GM19193 (cell line): ENCODE measurements around the gene GALNT12.

Source experiments
- POLR2A ChIP-seq: IDR thresholded peaks from 4 replicates; pipeline ENCODE4 v1.6.1; 2011; ENCODE audit not compliant: insufficient read depth, insufficient read length; ENCODE audit errors: extremely low read depth

The GALNT12 gene, protein sequence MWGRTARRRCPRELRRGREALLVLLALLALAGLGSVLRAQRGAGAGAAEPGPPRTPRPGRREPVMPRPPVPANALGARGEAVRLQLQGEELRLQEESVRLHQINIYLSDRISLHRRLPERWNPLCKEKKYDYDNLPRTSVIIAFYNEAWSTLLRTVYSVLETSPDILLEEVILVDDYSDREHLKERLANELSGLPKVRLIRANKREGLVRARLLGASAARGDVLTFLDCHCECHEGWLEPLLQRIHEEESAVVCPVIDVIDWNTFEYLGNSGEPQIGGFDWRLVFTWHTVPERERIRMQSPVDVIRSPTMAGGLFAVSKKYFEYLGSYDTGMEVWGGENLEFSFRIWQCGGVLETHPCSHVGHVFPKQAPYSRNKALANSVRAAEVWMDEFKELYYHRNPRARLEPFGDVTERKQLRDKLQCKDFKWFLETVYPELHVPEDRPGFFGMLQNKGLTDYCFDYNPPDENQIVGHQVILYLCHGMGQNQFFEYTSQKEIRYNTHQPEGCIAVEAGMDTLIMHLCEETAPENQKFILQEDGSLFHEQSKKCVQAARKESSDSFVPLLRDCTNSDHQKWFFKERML

DNA sequence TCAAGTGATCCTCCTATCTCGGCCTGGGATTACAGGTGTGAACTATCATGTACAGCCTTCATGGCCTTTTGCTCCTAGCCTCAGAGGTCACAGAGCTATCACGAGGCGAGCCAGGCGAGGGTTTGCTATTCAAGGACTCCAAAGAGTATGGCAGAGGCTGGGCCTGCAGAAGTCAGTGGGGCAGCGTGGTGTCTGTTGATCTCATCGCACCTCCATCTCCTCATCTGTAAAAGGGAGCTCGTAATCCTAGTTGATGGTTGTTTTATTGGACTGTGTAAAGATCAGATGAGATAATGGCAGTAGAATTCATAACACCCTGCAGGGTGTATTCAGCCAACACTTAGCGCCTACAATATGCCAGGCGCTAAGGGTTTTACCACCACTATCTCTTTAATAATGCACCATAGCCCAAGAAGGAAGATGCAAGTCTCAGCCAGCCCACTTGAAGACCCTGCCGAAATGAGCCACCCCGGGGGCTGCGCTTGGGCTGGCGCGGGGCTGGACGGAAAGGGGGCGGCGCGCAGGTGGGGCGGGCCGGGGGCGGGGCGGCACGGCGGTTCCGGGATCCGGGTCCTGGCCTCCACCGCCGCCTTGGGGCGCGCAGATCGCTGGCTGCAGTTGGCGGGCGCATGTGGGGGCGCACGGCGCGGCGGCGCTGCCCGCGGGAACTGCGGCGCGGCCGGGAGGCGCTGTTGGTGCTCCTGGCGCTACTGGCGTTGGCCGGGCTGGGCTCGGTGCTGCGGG is at the start of gene GALNT12:
Gene GALNT12 (plus strand): TSS at position 601 of the 744 bp plus-strand sequence. CDS start 29 bp downstream, at position 630.
- no peak for TF ChIP-seq POLR2A

DNA sequence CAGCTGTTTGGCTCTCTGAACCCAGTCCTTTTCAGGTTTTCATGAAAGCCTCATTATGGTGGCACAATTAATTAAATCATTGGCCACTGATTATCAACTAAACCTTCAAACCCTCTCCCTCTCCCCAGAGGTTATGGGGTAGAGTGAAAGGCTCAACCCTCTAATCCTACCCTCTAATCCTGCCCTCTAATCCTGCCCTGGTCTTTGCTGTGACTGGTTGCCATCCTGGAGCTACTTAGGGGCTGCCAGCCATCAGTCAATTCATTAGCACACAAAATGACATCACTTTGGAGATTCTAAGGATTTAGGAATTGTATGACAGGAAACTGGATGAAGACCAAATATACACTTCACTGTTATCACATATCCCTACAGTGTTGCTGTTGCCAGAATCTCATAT is 47.2 kb upstream of the GALNT12 start:
- no peak for TF ChIP-seq POLR2A

DNA sequence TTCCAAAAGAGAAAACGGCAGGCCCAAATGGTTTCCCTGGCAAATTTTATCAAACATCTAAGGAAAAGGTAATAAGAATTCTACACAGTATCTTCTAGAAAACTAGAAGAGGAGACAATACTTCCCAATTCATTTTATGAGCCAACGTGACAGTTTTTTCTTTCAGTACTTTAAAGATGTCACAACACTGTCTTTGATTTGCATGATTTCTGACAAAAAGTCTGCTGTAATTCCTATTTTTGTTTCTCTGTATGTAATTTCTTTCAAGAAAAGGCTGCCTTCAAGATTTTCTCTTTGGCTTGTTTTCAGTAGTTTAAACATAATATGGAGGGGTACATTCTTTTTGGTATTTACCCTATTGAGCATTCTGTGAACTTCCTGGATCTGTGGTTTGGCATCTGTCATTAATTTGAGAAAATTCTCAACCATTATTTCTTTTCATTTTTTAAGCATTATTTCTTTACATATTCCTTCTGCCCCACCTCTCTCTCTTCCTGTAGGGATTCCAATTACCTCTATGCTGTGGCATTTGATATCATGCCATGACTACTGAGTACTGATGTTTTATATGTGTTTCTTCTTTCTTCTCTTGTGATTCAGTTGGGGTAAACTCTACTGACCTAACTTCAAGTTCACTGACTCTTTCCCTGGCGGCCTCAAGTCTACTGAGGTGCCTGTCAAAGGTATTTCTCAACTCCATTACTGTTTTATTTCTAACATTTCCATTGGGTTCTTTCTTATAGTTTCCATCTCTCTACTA is 43.3 kb upstream of the GALNT12 start:
- no peak for TF ChIP-seq POLR2A

DNA sequence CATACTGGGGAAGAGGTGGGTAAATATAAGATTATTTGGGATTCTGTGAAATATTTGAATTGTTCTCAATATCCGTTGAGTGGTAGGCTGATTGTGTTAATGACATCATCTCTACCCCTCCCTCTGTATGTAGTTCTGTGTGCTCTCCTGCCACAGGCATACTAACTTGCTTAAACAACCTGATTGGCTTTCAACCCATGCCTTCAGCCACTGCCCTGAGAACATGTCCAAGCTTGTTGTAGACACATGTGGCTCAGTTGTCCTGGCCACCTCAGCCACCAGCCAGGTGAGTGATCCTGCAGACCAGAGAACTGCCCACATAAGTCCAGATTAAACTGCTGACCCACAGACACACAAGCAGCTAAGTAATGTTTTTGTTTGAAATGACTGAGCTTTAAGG is 42.2 kb upstream of the GALNT12 start:
- TF ChIP-seq POLR2A, result no peak

DNA sequence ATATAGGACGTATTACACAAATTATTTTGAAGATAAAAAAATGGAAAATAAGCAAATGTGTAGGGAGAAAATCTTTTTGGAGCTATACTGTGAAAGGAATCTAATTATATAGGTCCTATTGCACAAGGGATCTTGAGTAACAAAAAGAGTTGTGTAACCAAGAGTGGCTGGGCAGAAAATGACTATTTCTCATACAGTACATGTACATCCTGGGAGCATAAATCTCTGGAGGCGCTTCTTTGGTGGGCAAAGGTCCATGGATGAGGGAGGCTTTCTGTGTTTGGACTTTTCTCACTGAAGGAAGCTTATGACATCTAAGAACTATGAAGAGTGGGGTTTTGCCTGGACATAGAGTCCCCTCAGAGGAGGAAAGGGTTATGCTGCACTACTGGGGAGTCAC is 40.9 kb upstream of the GALNT12 start:
- no peak for TF ChIP-seq POLR2A

DNA sequence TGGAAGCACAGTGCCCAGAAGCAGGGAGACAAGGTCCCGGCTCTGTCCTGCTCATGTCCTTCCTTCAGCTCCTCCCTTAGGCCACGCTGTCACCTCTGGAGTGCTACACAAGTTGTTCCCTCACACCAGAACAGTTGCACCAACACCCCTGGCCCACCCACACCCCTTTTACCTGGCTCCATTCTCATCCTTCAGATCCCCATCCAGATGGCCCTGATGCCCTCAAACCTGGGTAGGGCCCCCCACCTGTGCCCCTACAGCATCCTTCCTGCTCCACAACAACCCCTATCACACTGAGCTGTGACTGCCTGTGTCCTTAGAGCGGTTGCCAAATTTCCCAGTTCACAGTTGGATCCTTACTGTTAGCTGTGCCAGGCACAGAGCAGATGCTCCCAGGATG is 40.3 kb upstream of the GALNT12 start:
- no peak for TF ChIP-seq POLR2A

DNA sequence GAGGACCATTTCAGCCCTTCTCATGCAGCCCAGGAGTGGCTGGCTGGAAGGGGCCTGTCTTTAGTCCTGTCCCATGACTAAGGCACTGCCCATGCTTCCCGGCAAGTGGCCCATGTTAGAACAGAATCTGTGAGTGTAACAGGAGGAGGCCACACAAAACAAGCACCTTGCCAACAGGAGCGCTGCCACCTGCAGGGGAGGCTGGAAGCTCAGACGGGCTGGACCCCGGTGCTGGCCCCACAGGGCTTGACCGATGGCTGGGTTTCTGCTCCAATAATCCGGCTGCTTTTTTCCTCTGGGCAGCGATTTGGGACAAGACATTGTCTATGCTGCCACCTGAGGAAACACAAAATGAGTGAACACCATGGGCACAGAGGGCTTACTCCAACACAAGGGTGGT is 39.6 kb upstream of the GALNT12 start:
- no peak for TF ChIP-seq POLR2A

DNA sequence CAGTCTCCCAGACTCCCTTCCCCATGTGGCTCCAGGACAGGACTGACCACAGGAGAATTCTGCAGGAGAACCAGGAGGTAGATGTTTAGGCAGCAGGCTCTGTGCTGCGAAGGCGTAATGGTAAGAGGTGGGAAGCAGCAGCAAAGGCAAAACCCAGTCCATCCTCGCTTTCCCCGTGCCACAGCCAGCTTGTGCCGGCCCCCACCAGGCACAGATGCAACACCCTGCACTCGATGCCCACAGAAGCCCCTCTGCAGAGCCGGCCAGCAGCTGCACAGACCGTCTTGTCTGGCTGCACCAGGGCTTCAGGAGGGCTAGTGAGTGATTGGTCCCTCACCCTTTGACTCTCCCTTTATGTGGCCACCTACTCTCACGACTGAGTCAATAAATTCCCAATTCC is 39.1 kb upstream of the GALNT12 start:
- no peak for TF ChIP-seq POLR2A

DNA sequence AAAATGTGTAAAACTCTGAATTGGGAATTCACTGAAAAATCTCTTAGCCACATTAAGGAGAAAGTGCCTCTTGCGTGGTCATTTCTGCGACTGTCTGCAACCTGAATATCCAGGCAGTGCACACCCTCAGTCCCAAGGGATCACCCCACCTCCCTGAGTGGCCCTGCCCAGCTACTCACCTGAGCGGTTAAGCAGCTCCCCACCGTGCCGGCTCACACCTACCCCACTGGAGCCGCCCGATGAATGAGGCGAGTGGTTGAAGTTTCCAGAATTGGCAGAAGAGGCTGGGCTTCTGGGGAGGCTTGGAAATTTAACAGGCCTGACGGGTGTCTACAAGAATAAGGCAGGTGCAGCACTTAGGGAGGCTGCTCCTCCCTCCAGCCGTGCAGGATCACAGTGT is 36.8 kb upstream of the GALNT12 start:
- TF ChIP-seq POLR2A, result no peak

DNA sequence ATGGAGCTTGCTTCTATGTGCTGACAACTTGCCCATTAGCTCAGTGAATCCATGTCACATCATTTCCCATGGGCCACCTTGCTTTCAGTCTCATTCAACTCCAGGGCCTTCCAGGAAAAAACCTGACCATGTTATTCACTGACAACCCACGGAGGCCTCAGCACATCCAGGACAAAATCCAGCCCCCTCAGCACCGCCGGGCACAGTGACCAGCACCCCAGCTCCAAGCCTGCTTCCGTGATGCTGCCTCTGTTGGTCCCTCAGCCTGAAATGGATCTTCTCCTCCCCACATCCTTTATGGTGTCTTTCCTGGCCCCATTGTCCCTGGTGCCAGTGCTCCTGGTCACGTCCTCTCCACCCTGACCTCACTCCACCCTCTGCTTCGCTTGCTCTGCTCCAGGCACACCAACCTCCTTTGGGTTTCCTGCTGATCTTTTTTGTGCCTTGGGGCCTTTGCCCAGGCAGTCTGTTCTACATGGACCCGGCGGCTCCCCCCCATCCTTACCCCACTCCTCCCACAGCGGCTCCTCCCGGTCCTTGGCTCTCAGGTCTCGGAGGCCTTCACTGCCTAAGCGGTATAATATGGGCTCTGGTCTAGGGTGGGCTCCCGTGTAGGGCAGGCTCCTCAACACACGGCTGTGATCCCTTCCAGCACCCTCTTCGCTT is 36.1 kb upstream of the GALNT12 start:
- TF ChIP-seq POLR2A, result no peak

DNA sequence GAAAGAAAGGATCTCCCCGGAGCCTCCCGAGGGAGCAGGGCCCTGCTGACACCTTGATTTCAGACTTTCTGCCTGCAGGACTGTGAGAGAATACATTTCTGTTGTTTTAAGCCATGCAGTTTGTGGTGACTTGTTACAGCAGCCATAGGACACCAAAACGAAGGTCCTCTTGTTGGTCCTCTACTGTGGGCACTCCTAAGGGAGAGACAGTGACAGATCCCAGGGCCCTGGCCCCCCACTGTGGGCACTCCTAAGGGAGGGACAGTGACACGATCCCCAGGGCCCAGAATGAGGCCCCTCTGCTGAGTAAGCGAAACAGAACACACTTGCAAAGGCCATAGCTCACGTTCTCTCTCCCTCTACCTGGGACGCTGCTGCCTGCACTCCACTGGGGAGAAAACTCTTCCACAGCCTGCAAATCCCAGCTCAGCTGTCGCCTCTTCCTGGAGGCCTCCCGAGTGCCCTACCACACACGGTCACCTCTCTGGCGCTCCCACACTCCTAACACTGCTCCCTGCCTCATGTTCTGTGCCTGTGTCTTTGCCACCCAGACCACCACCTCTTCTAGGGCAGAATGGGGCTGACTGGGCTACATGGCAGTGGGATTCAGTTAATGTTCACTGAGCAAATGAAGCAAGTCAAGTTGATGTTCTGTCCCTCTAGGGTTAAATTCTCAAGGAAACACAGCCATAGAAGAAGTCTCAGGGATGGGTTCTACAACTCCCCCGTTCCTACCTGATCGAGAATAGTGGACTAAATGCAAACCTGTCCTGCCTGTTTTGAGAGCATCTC is 34.9 kb upstream of the GALNT12 start:
- TF ChIP-seq POLR2A, result no peak

DNA sequence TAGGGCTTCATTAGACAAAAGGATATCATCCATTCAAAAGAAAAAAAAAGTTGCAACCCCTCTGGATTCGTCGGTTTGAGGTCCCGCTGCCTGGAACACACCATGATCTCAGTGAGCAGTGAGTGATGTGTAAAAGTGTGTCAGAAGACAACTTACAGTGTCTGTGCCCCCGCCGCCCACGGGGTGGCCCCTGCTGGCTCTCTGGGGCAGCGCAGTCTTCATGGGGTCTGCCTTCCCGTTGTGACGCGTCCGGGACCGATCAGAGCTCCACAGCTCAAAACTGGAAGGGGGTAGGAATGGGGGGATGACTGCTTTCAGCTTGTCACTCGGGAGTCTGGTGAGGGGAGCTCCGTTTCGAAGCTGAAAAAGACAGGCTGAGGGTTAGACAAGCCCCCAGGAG is 33.7 kb upstream of the GALNT12 start:
- no peak for TF ChIP-seq POLR2A

DNA sequence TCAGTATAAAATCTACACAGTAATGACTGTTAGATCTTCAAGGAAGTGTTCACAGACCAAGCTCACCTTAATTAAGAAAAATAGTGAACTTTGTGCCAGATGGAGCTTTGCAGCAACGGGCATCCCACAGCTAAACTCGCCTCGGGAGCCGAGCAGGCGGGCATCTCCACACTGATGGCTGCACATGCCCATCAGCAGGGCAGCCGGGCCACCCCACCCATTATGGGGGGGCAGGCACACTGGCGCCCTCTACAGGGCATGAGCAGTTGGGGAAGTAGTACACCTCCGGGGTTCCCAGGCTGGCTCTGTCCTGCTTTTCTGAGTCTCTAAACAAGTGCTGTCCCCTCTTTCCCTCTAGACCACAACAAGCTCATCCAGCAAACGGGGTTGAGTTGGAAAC is 32.7 kb upstream of the GALNT12 start:
- TF ChIP-seq POLR2A, result no peak
